Measurements from ENCODE around the gene IGFLR1. TPM values are rescaled to one million over a fixed set of nuclear protein-coding genes. Genes with fewer than 3 reads are reported as not detected.

IGFLR1 gene
- total RNA-seq, 4 donors from 2014 or later = 0.87 to 4.8 (median 4.3) TPM

GRCh38 chr19:35733180-35734125 lies 8.8 kb downstream of the IGFLR1 start:
- no peak for TF ChIP-seq POLR2A (IDR thresholded peaks at IDR 0.05)
- TF ChIP-seq CTCF (IDR thresholded peaks at IDR 0.05) = no peak

DNA sequence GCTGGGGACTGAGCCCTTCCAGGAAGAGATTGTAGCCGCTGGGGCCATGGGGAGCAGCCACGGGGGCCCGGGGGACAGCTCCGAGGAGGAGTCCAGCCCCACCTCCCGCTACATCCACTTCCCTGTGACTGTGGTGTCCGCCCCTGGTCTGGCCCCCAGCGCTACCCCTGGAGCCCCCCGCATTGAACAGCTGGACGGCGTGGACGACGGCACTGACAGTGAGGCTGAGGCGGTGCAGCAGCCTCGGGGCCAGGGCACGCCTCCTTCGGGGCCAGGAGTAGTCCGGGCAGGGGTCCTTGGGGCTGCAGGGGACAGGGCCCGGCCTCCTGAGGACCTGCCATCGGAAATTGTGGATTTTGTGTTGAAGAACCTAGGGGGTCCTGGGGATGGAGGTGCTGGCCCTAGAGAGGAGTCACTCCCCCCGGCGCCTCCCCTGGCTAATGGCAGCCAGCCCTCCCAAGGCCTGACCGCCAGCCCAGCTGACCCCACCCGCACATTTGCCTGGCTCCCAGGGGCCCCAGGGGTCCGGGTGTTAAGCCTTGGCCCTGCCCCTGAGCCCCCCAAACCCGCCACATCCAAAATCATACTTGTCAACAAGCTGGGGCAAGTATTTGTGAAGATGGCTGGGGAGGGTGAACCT lies 9.6 kb downstream of the IGFLR1 start:
- TF ChIP-seq POLR2A (IDR thresholded peaks at IDR 0.05) (no peak), CTCF (IDR thresholded peaks at IDR 0.05) (no peak)
- Histone ChIP-seq H3K27ac (no peak overlapping the region), H3K36me3 (peaks cover 72 to 100% (median 73%) of the 10 kb centered on the region in 3 donors), H3K4me3 (no peak overlapping the region), H3K27me3 (no peaks in the 10 kb centered on the region), H3K9me3 (no peaks in the 10 kb centered on the region), H3K4me1 (peaks cover 0 to 20% (median 8%) of the 10 kb centered on the region in 3 donors)
- no peak for DNase-seq
- intact Hi-C loops (cut with DNase I) = no loop called here
- 91% methylated on average over 14 of the region's 25 CpGs; no CpG with 5 or more reads in 1 of the 2 donors for WGBS, 2 donors

More at GRCh38 chr19:35733180-35734125, 8.8 kb downstream of the IGFLR1 start:
- Histone ChIP-seq H3K36me3 (peaks cover 72 to 100% (median 75%) of the 10 kb centered on the region in 3 donors), H3K4me1 (peaks cover 0 to 20% (median 8%) of the 10 kb centered on the region in 3 donors), H3K27ac (no peak overlapping the region), H3K4me3 (no peak overlapping the region), H3K27me3 (no peaks in the 10 kb centered on the region), H3K9me3 (no peaks in the 10 kb centered on the region)
- no peak for DNase-seq
- 84 to 93% methylated on average over 5 to 6 of the region's 35 CpGs for WGBS, 2 donors
- intact Hi-C loops (cut with DNase I) = no loop called here

- WGBS, 2 donors = 84 to 86% methylated on average over 7 to 18 of the region's 21 CpGs
- TF ChIP-seq POLR2A (IDR thresholded peaks at IDR 0.05) (no peak), CTCF (IDR thresholded peaks at IDR 0.05) (no peak)
Measured at GRCh38 chr19:35731779-35732405, 10.4 kb downstream of the IGFLR1 start.

DNA sequence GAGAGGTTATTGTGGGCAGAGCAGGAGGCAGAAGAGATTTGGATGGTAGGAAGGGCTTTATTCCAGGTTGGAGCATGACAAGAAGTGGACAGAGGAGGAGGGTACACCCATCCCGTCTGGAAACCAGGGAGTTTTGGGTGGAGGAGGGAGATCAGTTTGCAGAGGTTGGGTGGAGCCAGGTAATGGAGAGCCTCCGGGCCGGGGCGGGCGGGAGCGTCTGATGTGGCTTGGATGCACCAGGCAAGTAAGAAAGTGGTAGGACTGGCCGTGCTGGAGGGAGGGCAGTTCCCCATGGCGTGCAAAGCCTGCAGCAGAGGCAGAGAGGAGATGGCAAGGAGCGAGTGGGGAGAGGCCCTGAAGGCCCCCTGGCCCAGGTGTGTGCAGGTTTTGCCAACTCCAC lies 10.9 kb downstream of the IGFLR1 start:
- intact Hi-C loops (cut with DNase I) = no loop called here
- peaks cover 0 to 20% (median 8%) of the 10 kb centered on the region in 3 donors for H3K4me1 ChIP-seq
- peak overlapping the region in 2 of 4 donors; percentile 29 to 40 for H3K27ac ChIP-seq
- TF ChIP-seq CTCF (IDR thresholded peaks at IDR 0.05) (no peak), POLR2A (IDR thresholded peaks at IDR 0.05) (no peak)
- H3K36me3 ChIP-seq = peaks cover 74 to 100% (median 81%) of the 10 kb centered on the region in 3 donors
- WGBS, 2 donors = 56 to 59% methylated on average over 9 of the region's 9 CpGs
- DNase-seq = no peak
- H3K27me3 ChIP-seq = no peaks in the 10 kb centered on the region
- H3K4me3 ChIP-seq = no peak overlapping the region
- H3K9me3 ChIP-seq = no peaks in the 10 kb centered on the region

More at GRCh38 chr19:35731779-35732405, 10.4 kb downstream of the IGFLR1 start:
- no peak for DNase-seq
- H3K27me3 ChIP-seq = no peaks in the 10 kb centered on the region
- no peak overlapping the region for H3K4me3 ChIP-seq
- H3K27ac ChIP-seq = no peak overlapping the region
- no peaks in the 10 kb centered on the region for H3K9me3 ChIP-seq
- H3K36me3 ChIP-seq = peaks cover 74 to 100% (median 81%) of the 10 kb centered on the region in 3 donors
- H3K4me1 ChIP-seq = peaks cover 0 to 20% (median 8%) of the 10 kb centered on the region in 3 donors
- intact Hi-C loops (cut with DNase I) = no loop called here

Data from esophagus squamous epithelium (tissue), 5 donors.